GM21576 (cell line): Measurements from ENCODE around the gene SPPL3.
"Not testable (repeated sequence)": the region's sequence is repeated elsewhere in the genome, so short reads cannot be mapped to it uniquely, and the experiment has no call there.

Experiments used
- ATAC-seq: cut with Tn5 transposase; IDR thresholded peaks from one replicate; pipeline ENCODE4 v1.9.1; 2021; ENCODE audit warnings: mild to moderate bottlenecking, moderate library complexity; ENCODE audit not compliant: unreplicated experiment

Gene SPPL3

GRCh38 chr12:120845696-120846095, 58.5 kb downstream of the SPPL3 start:
- ATAC-seq: no peak

DNA sequence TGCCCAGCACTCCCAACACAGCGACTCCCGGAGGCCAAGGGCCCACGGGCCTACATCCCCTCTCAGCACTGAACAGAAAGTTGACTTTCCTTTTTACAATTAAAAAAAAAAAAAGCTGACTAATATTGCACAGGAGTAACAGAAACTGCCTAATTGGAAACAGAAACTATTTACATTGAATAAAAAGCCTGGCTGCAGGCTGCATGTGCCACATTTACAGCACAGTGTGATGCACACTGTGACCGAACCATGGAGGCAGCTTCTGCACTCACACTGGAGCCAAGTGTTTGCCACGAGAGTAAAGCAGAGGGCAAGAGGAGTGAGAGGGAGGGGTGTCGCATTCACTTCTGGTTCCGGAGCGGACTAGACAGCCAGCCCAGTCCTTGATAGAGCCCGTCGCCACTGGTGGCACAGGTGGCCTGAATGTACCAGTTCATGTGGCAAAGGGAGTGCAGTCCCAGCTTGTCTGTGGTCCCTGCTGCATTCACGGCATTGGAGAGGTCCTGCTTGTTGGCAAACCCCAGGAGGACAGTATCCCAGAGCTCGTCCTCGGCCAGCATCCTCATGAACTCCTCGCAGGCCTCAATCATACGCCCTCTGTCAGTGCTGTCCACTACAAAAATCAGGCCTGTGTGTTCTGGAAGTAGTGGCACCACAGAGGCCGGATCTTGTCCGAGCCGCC, 59.2 kb downstream of the SPPL3 start:
- ATAC-seq: no peak

DNA sequence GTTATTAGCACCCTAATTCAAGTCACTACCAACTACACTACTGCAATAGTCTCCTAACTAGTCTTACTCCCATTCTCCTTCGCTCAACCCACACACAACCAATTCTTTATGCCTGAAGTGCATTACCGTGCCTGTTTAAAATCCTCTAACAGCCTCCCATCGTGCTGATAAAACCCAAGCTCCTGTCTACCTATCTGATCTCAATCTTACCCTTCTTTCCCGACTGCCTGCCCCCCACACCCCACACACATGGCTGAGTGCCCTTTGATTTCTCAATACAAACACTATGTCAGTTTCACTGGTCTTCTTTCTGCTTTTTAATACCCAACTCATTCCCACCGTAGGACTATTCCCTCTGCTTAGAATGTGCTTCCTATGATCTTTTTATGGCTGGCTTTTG, 59.9 kb downstream of the SPPL3 start:
- ATAC-seq: no peak

DNA sequence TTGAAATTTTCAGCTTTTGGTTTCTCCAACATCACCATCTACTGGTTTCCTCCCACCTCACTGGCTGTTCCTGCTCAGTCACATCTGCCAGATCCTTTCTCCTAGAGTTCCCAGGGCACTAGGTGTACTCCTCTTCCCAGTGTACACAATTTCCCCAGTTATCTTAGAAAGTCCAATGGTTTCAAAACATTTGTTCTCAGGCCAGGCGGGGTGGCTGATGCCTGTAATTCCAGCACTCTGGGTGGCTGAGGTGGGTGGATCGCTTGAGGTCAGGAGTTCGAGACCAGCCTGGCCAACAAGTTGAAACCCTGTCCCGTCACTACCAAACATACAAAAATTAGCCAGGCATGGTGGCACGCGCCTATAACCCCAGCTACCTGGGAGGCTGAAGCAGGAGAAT, 60.7 kb downstream of the SPPL3 start:
- no peak for ATAC-seq

DNA sequence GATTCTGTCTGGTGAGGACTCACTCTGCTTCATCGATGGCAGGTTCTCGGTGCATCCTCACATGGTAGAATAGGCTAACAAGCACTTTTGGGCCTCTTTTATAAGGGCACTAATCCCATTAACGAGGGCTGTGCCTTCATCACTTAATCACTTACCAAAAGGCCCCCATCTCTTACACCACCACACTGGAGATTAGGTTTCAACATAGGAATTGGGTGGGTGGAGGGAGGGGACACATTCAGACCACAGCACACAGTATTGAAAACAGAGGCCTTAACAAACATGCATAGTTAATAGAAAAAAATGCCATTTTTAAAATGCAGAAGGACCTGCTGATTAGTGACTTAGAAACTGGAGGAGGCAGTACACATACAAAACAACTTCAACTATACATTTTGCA, 61.6 kb downstream of the SPPL3 start:
- no peak for ATAC-seq

DNA sequence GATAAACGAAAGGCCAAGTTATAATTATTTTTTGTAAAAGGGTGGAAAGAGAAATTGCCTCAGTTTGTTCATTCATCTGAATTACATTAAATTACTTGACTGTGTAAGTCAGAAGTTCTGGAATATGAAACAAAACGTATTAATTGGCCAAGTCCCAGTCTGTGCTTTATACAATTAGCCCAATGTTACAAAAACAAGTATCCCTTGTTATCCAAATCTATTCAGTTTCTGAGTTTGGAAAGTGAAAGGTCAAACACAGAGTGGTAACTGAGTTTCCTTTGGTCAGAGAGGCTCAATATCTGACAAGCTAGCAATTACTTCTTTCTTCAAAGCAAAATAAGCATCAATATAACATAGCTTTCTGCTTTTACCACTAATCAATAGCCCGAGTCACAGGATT, 62.6 kb downstream of the SPPL3 start:
- ATAC-seq: no peak

DNA sequence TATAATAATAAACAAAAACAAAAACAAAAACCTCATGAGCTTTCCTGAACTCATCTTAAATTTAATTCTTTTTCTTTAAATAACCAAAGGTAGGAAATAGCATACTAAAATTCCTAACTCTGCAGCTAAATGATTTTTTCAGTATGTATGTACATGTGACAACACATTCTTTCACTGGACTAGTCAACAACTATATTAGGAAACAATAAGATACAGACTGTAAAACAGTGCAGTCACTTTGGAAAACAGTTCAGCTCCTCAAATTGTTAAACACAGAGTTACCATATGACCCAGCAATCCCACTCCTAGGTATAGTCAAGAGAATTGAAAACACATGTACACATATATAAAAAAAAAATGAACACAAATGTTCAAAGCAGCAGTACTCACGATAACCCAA, 64.7 kb downstream of the SPPL3 start:
- no peak for ATAC-seq

DNA sequence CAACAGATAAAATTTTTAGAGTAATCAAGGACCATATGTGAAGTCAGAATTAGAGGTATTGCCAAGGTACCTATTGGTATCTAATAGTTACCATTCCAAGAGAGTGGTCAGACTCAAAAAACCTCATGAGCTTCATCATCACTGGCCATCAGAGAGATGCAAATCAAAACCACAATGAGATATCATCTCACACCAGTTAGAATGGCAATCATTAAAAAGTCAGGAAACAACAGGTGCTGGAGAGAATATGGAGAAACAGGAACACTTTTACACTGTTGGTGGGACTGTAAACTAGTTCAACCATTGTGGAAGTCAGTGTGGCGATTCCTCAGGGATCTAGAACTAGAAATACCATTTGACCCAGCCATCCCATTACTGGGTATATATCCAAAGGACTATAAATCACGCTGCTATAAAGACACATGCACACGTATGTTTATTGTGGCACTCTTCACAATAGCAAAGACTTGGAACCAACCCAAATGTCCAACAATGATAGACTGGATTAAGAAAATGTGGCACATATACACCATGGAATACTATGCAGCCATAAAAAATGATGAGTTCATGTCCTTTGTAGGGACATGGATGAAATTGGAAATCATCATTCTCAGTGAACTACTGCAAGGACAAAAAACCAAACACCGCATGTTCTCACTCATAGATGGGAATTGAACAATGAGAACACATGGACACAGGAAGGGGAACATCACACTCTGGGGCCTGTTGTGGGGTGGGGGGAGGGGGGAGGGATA, 65.4 kb downstream of the SPPL3 start:
- ATAC-seq: not testable (repeated sequence)

GRCh38 chr12:120836114-120836684, 68.0 kb downstream of the SPPL3 start:
- no peak for ATAC-seq

DNA sequence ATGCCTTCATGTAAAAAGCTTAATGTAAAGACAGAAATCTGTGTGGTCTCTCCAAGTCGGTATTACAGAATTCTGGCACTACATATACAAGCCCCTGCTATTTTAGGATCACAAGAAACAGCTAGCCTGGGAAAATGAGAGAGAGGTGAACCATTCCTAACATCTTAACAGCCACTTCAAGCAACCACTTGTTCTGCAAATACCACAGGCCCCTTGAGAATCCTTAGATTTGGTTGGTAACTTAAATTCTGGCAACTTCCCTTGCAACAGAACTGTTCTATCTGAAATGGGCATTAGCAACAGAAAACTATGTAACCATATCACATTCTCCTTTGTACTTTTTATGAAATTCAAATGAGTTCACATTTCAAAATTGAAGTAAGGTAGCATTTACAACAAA, 68.5 kb downstream of the SPPL3 start:
- ATAC-seq: no peak

GRCh38 chr12:120835304-120835612, 68.9 kb downstream of the SPPL3 start:
- ATAC-seq: no peak

DNA sequence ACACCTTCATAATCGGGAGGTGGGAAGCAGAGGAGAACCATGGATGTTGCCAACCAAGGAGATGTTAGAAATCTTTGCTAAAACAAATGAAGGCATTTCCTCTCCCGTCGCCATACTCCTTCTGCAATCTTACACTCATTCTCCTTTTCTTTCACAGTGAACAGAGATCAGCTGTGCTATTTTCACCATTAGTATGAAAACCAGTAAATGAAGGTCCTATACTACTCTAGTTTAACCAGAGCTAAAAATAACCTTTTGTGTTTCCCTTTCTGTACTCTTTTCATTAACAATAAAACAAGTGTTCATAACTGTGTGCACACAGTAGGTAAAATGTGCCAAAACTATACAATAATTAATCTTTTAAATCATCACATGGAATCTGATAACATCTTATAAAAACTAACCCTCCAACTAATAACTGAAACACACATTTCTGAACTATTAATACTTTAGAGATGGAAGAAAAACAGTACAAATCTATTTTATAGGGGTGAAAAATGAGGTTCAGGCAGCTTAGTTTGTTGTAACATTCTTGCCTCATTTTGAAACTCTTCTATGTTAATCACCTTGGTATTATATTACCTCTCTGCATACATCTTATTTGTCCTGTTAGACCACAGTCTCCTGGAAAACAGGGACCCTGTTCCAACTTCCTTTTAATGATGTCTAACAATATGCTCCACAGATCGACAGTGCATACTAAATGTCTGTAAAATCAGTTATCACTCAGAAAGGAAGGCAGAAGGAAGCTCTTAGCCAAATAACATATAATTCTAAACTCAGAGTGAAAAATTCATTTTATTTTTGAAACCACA, 69.5 kb downstream of the SPPL3 start:
- peak; percentile 52 for ATAC-seq

- ATAC-seq: peak; percentile 32
Observed at GRCh38 chr12:120833849-120834248, 70.3 kb downstream of the SPPL3 start.

GRCh38 chr12:120832737-120833136, 71.4 kb downstream of the SPPL3 start:
- ATAC-seq: no peak

GRCh38 chr12:120831648-120832267, 72.4 kb downstream of the SPPL3 start:
- ATAC-seq: no peak

- no peak for ATAC-seq
Observed at GRCh38 chr12:120830966-120831365, 73.2 kb downstream of the SPPL3 start.

- no peak for ATAC-seq
Observed at GRCh38 chr12:120830052-120830940, 73.9 kb downstream of the SPPL3 start.

DNA sequence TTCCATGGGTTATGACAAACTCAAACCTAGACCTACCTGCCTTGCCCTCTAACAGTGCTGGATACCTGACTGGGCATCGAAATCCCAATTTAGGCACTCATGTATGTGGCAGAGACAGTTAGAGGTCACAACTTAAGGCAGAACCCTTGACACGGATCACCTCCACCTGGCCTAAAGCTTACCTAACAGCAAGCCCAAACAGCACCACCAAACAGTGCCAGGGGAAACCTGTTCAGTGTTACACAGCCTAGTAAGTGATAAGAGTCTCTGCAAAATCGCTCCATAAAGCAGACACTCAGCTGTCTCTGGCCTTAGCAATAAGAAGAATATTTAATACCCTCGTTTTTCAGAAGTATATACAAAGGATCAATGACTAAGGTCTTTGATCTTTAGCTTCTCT, 77.8 kb downstream of the SPPL3 start:
- ATAC-seq: no peak

- no peak for ATAC-seq
Observed at GRCh38 chr12:120825337-120825736, 78.8 kb downstream of the SPPL3 start.

GRCh38 chr12:120822832-120823503, 81.2 kb downstream of the SPPL3 start:
- ATAC-seq: no peak
